Fibroblast of the aortic adventitia (primary cell): ENCODE data around the gene NEFH. TPM values are rescaled to one million over a fixed set of nuclear protein-coding genes. Genes with fewer than 3 reads are reported as not detected.

Source experiments
- DNase-seq: peaks from one replicate; pipeline ENCODE4 v3.0.0-alpha.2; 2010; ENCODE audit warnings: low read depth
- H3K4me3 ChIP-seq: 2 replicates; pipeline ENCODE4 v1.5.1; 2011; ENCODE audit warnings: low read depth, mild to moderate bottlenecking, control low read depth, low read length, moderate library complexity
- CTCF ChIP-seq: IDR thresholded peaks from 2 replicates; pipeline ENCODE4 v1.5.1; 2011; ENCODE audit warnings: mild to moderate bottlenecking, low read length, control low read depth, inconsistent platforms; ENCODE audit not compliant: insufficient read depth
- total RNA-seq: library from RNA; depleted of rRNA; stranded (reverse); fragments of >200 nt; gene quantifications from 2 replicates; pipeline ENCODE4 v1.2.3, GENCODE V29; 2012; ENCODE audit warnings: low replicate concordance

NEFH gene
- total RNA-seq, 1 donor: 0.54 TPM

GRCh38 chr22:29521526-29521925 lies 41.5 kb downstream of the NEFH start:
- no peak for DNase-seq
- H3K4me3 ChIP-seq: no peak overlapping the region
- no peak for TF ChIP-seq CTCF

- TF ChIP-seq CTCF: no peak
These were observed 43.7 kb downstream of the NEFH start for GRCh38 chr22:29523761-29524160.

DNA sequence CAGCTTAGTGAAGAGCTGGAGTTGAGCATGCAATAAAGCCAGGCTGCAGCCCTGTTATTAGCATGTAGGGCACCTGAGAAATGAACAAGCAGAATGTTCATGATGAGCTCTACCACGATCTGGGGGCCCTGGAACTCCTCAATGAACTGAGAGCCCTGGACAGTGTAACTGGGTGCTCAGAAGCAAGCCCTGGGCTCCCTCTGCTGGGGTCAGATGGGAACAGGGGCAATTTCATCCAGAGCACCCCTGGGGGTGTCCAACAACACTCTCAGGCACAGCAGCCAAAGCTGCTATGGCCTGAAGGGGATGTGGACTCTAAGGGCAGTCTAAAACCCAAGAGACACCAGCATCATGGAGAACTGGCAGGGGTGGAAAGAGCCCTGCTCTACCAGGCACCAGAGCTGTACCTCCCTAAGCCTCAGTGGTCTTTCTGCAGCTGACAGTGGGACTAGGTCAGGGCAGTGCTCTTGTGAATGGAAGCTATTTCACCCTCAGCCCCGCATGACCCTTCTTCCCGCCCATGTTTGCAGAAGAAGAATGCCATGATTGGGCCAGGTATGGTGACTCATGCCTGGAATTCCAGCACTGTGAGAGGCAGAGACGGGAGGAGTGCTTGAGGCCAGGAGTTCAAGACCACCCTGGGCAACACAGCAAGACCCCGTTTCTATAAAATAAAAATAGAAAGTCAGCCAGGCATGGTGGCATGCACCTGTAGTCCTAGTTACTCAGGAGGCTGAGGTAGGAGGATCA lies 44.6 kb downstream of the NEFH start:
- peak; percentile 25 for DNase-seq
- peak; percentile 49 for TF ChIP-seq CTCF
- H3K4me3 ChIP-seq: no peak overlapping the region

More at GRCh38 chr22:29523761-29524160, 43.7 kb downstream of the NEFH start:
- DNase-seq: no peak
- no peak overlapping the region for H3K4me3 ChIP-seq

DNA sequence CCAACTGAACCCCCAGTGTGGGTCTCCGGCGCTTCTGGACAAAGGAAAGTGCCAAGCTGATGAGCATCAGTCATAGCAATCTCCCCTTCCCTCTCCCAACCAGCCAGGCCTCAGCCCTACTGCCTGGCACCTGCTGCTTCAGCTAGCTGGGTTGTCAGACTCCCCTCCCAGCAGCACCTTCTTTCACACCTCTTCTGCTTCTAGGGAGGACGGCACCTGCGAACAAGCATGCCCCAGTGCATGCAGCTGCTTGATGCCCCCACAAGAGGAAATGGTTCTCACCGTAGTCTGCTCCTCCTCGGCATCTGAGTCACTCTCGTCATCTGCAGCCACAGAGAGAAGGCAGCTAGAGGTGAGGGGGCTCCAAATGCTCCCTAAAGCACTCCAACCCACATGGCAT lies 48.1 kb downstream of the NEFH start:
- no peak overlapping the region for H3K4me3 ChIP-seq
- no peak for TF ChIP-seq CTCF
- DNase-seq: no peak

- H3K4me3 ChIP-seq: no peak overlapping the region
- TF ChIP-seq CTCF: no peak
- DNase-seq: no peak
These were observed 50.7 kb downstream of the NEFH start for GRCh38 chr22:29530716-29531115.

DNA sequence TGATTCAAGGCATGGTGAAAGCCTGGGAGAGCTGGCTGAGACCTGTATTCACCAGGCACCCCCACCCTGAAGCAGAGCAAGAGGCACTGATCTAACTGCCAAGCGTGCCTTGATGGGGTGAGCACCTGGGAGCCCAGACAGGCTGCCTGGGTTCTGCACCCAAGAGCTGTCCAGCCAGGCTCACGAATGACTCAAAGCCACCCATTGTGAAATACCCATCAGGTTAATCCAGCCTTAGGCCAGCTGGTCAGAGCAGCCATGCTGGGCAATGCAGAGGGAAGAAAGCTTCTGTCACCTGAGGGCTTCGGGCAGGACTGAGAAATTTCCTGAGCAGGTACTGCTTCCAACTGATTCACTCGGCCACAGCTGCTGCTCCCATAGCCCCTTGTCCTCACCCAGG lies 51.4 kb downstream of the NEFH start:
- TF ChIP-seq CTCF: no peak
- DNase-seq: no peak
- H3K4me3 ChIP-seq: no peak overlapping the region

DNA sequence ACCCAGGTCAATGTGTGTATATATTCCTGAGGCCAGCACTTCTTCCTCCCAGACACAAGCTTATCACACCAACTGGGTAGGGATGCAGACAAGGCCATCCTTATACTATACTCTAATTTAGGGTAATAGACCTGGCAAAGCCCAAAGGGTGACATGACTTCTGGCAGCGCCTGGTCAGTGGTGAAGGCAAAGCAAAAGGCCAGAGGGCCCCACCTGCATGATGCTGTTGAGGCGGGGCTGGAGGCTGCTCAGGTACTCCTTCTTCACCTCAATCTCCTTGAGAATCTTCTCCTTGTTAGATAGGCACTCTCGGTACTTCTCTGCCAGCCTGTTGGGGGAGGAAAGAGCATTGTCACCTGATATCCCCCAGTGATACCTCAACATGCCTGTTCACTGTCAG lies 56.4 kb downstream of the NEFH start:
- H3K4me3 ChIP-seq: no peak overlapping the region
- DNase-seq: no peak
- TF ChIP-seq CTCF: no peak
